ENCODE data around the gene FAM53B.

FAM53B gene

GRCh38 chr10:124694481-124695220 is 49.5 kb downstream of the FAM53B start:
- DNase-seq: no peak

GRCh38 chr10:124693801-124694416 is 50.3 kb downstream of the FAM53B start:
- no peak for DNase-seq

- no peak for DNase-seq
Observed at GRCh38 chr10:124693396-124693795, 50.8 kb downstream of the FAM53B start.

- DNase-seq: no peak
Observed at GRCh38 chr10:124692100-124692446, 52.1 kb downstream of the FAM53B start.

GRCh38 chr10:124691421-124692099 is 52.6 kb downstream of the FAM53B start:
- DNase-seq: no peak

GRCh38 chr10:124691002-124691401 is 53.2 kb downstream of the FAM53B start:
- no peak for DNase-seq

GRCh38 chr10:124689911-124690498 is 54.2 kb downstream of the FAM53B start:
- DNase-seq: no peak

- no peak for DNase-seq
Observed at GRCh38 chr10:124688889-124689670, 55.1 kb downstream of the FAM53B start.

- no peak for DNase-seq
Observed at GRCh38 chr10:124688386-124688785, 55.8 kb downstream of the FAM53B start.

- no peak for DNase-seq
Observed at GRCh38 chr10:124686707-124687376, 57.3 kb downstream of the FAM53B start.

- no peak for DNase-seq
Observed at GRCh38 chr10:124685261-124685660, 58.9 kb downstream of the FAM53B start.

GRCh38 chr10:124683814-124684213 is 60.4 kb downstream of the FAM53B start:
- no peak for DNase-seq

GRCh38 chr10:124681626-124682552 is 62.3 kb downstream of the FAM53B start:
- DNase-seq: no peak

GRCh38 chr10:124681091-124681490 is 63.1 kb downstream of the FAM53B start:
- DNase-seq: no peak

- no peak for DNase-seq
Observed at GRCh38 chr10:124680675-124681074, 63.5 kb downstream of the FAM53B start.

- no peak for DNase-seq
Observed at GRCh38 chr10:124679401-124679800, 64.8 kb downstream of the FAM53B start.

GRCh38 chr10:124678557-124679240 is 65.5 kb downstream of the FAM53B start:
- DNase-seq: no peak

- DNase-seq: no peak
Observed at GRCh38 chr10:124677749-124678556, 66.2 kb downstream of the FAM53B start.

GRCh38 chr10:124677293-124677699 is 66.9 kb downstream of the FAM53B start:
- DNase-seq: no peak

Measured in GOT3 (cell line).